Uterus (tissue), 4 donors: ENCODE measurements around the gene CXorf51A. TPM values are rescaled to one million over a fixed set of nuclear protein-coding genes. Genes with fewer than 3 reads are reported as not detected.
"Not testable (repeated sequence)": the region's sequence is repeated elsewhere in the genome, so short reads cannot be mapped to it uniquely, and the experiment has no call there.

Experiments used
- DNase-seq, 2 donors: peaks; one replicate each; pipeline ENCODE4 v3.0.0-alpha.2; 2019 to 2020
- H3K27ac ChIP-seq, 2 donors: fragments of 200-600 bp; sonication (generic); 1 replicate in 1 of 2; 2 replicates in 1 of 2; pipeline ENCODE4 v1.5.1; 2016 to 2018
- H3K27me3 ChIP-seq, 2 donors: fragments of 200-600 bp; sonication (generic); one replicate each; pipeline ENCODE4 v1.5.1; 2018 to 2019; ENCODE audit warnings: control low read depth in 1 of 2
- H3K36me3 ChIP-seq, 2 donors: fragments of 200-600 bp; sonication (generic); one replicate each; pipeline ENCODE4 v1.5.1; 2019; ENCODE audit warnings: control low read depth in 1 of 2
- H3K4me1 ChIP-seq, 2 donors: fragments of 200-600 bp; sonication (generic); one replicate each; pipeline ENCODE4 v1.5.1; 2018 to 2019; ENCODE audit warnings: control low read depth in 1 of 2
- H3K4me3 ChIP-seq, 2 donors: fragments of 200-600 bp; sonication (generic); 1 replicate in 1 of 2; 2 replicates in 1 of 2; pipeline ENCODE4 v1.5.1; 2018 to 2019; ENCODE audit warnings: mild to moderate bottlenecking in 1 of 2
- H3K9me3 ChIP-seq, 2 donors: fragments of 200-600 bp; sonication (generic); one replicate each; pipeline ENCODE4 v1.5.1; 2019; ENCODE audit warnings: control low read depth in 1 of 2
- POLR2A ChIP-seq, 2 donors: fragments of 450-650 bp; IDR thresholded peaks; one replicate each; pipeline ENCODE4 v1.6.1; 2016; ENCODE audit warnings: antibody characterized with exemption in 2 of 2, mild to moderate bottlenecking in 1 of 2, moderate library complexity in 1 of 2
- intact Hi-C: fragments of 100-400 bp; cut with DNase I; formaldehyde crosslinking; loops from one replicate; pipeline ENCODE4 v1.15.1; 2023; ENCODE audit warnings: low total_unique reads
- total RNA-seq, 4 donors: library from RNA; depleted of rRNA in 3 of 4; stranded (reverse); fragments of >200 nt in 3 of 4; gene quantifications; one replicate each; pipeline versions ENCODE4 v1.1.0 to v1.2.4, GENCODE V29; 2014 to 2023
- TF ChIP-seq, protein P1 (sequence below), 4 experiments: fragments of 200-600 bp in 2 of 4; fragments of 450-650 bp in 2 of 4; sonication (generic) in 2 of 4; IDR thresholded peaks; one replicate each; pipeline ENCODE4 v1.5.1; 2016 to 2019; ENCODE audit warnings: antibody characterized with exemption in 4 of 4, mild to moderate bottlenecking in 2 of 4, moderate library complexity in 1 of 4
- donor health status: DM: yes; HTN: yes; CAD: no.

Gene CXorf51A
- total RNA-seq, result not detected

DNA sequence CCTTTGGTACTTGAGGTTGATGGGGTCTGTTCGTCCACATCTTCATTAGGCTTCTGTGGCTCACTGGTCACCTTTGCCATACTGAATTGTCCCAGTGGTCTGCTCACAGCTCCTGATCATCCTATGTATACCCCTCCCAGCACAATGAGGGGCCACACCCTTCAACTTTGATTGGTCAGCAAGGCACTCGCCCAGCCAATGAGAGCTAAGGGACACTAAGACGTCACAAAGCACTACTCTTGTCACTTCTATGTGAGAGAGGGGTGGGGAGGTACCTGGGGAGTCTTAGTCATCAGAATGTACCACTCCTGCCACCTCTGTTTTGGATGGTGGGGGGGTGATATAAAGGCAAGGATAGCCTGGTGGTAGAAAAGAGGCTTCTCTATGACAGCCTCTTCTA lies at the start of gene CXorf51A:
TSS of gene CXorf51A (minus strand) at position 101 of the 400 bp plus-strand sequence. CDS start at position 80, 21 bp downstream.
- intact Hi-C loops, DNase-seq, H3K27ac ChIP-seq, H3K36me3 ChIP-seq, H3K9me3 ChIP-seq, H3K27me3 ChIP-seq, H3K4me1 ChIP-seq, H3K4me3 ChIP-seq: not testable (repeated sequence)

DNA sequence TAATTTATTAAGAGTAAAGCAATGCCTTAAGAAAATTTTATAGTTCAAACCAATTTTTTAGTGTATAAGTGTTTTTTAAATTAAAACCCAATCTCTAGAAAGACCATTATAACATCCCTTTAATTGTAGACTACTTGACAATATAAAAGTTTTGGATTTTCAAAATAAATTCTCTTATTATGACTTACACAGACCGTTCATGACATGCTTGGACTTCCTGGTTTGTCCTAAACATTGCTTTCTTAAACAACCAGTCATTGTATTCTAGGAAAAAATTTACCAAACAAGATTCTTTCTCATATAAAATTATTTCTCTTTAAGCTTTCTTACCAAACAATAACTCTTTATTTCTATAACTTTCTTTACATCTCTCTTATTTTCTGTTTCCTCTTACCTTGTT lies 49.0 kb upstream of the CXorf51A start:
- Histone ChIP-seq H3K9me3 (no peaks in the 10 kb centered on the region), H3K36me3 (no peaks in the 10 kb centered on the region), H3K27ac (no peak overlapping the region), H3K4me3 (no peak overlapping the region), H3K4me1 (no peaks in the 10 kb centered on the region), H3K27me3 (no peaks in the 10 kb centered on the region)
- TF ChIP-seq, protein P1, sequence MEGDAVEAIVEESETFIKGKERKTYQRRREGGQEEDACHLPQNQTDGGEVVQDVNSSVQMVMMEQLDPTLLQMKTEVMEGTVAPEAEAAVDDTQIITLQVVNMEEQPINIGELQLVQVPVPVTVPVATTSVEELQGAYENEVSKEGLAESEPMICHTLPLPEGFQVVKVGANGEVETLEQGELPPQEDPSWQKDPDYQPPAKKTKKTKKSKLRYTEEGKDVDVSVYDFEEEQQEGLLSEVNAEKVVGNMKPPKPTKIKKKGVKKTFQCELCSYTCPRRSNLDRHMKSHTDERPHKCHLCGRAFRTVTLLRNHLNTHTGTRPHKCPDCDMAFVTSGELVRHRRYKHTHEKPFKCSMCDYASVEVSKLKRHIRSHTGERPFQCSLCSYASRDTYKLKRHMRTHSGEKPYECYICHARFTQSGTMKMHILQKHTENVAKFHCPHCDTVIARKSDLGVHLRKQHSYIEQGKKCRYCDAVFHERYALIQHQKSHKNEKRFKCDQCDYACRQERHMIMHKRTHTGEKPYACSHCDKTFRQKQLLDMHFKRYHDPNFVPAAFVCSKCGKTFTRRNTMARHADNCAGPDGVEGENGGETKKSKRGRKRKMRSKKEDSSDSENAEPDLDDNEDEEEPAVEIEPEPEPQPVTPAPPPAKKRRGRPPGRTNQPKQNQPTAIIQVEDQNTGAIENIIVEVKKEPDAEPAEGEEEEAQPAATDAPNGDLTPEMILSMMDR (IDR thresholded peaks at IDR 0.05), result no peak
- TF ChIP-seq POLR2A (IDR thresholded peaks at IDR 0.05), result no peak
- intact Hi-C loops, result no loop called here
- no peak for DNase-seq

DNA sequence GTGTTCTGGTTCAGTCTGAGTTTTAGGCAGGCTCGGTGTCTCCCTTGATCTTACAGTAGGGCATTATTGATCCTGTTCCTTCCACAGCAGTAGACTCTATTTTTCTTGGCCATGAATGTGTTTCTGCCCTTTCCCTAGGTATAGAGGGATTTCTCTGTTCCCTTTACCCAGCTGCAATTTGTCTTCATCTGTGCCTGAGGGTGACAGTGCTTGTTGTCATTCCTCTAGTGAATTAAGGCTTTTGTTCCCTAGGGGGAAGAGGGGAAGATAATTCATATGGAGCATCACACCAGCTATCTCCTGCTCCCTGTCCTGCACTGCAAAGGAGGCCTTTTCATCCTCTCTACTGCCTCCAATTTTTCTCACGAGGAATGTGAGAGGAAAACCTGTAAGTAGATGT lies 39.7 kb upstream of the CXorf51A start:
- TF ChIP-seq, protein P1 (IDR thresholded peaks at IDR 0.05), result no peak
- TF ChIP-seq POLR2A (IDR thresholded peaks at IDR 0.05), result no peak
- Histone ChIP-seq H3K27me3 (no peaks in the 10 kb centered on the region), H3K4me1 (no peaks in the 10 kb centered on the region), H3K27ac (no peak overlapping the region), H3K4me3 (no peak overlapping the region), H3K36me3 (no peaks in the 10 kb centered on the region), H3K9me3 (no peaks in the 10 kb centered on the region)
- no peak for DNase-seq
- intact Hi-C loops, result no loop called here

DNA sequence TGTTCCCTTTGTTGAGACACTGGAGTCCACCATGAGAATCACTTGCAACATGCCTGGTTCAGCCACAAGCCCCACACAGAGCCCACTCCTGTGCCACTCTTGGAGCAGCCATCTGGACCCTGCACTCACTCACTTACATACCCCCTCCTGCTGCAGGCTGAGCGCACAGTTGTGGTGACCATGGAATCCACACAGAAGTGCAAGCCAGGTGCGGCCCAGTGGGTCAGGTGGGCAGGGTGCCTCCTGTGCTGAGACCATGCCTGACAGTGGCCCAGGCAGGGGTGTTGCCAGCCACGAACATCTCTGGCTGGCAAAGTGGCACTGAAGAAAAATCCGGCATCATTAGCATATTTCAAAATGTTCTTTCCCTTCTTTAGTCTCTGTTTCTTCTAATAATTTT lies 17.4 kb upstream of the CXorf51A start:
- DNase-seq, result no peak
- TF ChIP-seq, protein P1 (IDR thresholded peaks at IDR 0.05), result no peak
- TF ChIP-seq POLR2A (IDR thresholded peaks at IDR 0.05), result no peak
- Histone ChIP-seq H3K27me3 (no peaks in the 10 kb centered on the region), H3K36me3 (no peaks in the 10 kb centered on the region), H3K4me3 (no peak overlapping the region), H3K9me3 (no peaks in the 10 kb centered on the region), H3K27ac (no peak overlapping the region), H3K4me1 (no peaks in the 10 kb centered on the region)
- intact Hi-C loops, result no loop called here

DNA sequence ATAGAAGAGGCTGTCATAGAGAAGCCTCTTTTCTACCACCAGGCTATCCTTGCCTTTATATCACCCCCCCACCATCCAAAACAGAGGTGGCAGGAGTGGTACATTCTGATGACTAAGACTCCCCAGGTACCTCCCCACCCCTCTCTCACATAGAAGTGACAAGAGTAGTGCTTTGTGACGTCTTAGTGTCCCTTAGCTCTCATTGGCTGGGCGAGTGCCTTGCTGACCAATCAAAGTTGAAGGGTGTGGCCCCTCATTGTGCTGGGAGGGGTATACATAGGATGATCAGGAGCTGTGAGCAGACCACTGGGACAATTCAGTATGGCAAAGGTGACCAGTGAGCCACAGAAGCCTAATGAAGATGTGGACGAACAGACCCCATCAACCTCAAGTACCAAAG lies 5.1 kb downstream of the CXorf51A start, which contains the start of gene CXorf51B:
TSS of gene CXorf51B (plus strand) at position 301 of the 400 bp plus-strand sequence. CDS start at position 322, 21 bp downstream.
- intact Hi-C loops, DNase-seq, H3K27ac ChIP-seq, H3K4me3 ChIP-seq, H3K4me1 ChIP-seq, H3K27me3 ChIP-seq, H3K9me3 ChIP-seq, H3K36me3 ChIP-seq: not testable (repeated sequence)

Other genes with a start within 250 kb of the CXorf51A start
- not detected for gene CXorf51B, start 5.0 kb downstream of the CXorf51A start, total RNA-seq